COLO668 (cell line): ENCODE results near the gene GRIA1.
A peak's percentile ranks its signal among the peaks of the same experiment; 100 is the strongest.

Experiments used
- DNase-seq: peaks from one replicate; lab custom pipeline; 2025; ENCODE audit not compliant: unreplicated experiment; lab: John Stamatoyannopoulos, UW

The GRIA1 gene

DNA sequence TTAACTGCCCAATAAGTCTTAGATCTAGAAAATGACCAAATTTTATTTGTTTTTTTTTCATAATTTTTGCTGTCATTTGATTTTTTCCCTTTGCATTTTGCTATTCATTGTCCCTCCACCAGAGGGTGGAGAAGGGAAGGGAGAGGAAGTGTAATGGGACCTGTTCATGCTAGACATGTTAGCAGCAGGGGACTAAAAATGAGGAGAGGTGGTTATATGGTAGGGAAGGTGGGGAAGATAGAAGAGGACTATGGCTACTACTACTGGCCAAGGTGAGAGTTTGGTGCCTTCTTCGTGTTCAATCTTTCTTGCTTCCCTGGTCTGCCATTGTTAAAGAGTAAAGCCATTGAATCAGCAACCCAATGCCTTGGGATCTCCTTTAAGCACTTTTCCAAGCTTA lies 6.4 kb downstream of the GRIA1 start:
- DNase-seq, result no peak

DNA sequence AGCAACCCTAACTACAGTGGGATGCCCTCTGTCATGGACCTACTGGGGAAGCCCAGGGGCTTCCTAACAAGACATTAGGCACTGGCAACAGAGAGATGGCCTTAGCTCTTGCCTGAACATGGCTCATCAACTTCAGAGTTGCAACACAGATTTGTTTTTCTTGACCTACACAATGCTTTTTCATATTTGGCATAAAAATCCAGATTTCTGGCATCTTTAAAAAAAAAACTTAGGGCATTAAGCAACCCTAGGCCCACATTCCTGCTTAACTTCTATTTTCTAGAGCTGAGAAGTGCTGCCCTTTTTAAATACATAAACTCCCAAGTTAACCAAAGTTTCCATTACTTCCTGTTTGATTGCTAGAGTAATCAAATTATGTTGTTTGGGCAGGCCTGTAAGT lies 8.0 kb downstream of the GRIA1 start:
- no peak for DNase-seq

DNA sequence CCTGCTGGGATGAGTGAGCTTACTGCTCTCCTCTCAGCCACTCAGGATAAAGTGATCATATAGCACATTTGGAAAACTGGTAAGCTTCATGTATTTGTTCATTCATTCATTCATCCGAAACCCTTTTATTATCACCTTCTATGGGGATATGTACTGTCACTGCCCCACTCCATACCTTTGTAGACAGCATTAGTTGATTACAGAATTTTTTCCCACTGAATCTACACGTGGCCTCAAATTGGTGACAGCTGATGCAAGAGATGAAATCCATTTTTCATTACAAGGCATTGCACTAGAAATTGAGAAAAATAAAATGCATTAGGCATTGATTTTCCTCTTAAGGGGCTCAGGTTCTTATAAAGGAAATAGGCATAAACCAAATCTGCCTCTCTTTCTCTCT lies 9.7 kb downstream of the GRIA1 start:
- no peak for DNase-seq

DNA sequence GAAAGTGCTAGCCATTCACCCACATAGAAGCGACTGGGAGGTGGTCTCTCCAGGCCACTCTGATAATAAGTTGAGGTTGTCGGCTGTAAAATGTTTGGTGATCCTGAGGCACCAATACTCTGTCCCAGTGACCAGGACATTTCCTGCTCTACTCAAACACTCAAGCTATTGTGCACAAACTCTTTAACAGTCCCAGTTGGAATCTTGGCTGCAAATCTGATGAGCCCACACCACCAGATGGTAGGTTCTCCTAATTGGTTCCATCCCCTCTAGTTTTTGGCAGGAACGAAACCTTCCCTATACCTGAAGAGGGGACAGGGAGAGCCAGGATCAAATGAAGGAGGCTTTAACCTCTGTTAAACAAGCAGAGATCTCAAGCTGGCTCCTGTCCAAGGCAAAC lies 14.3 kb downstream of the GRIA1 start:
- peak; percentile 66 for DNase-seq

DNA sequence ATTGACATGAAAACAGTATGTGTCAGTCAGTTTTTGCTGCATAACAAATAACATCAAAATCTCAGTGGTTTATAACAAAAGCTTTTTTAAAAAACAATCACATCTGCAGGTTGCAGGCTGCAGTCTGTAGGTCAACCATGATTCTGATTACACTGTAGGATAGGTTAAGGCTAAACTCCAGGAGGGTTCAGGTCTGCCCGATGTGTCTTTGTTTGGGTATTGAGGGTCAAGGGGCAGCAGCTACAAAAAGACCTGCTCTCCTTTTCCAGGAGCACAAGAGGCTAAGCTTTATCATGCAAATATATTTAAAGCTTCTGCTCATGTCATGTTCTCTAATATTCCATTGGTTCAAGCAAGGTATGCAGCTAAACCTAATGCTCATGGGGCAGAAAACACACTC lies 18.2 kb downstream of the GRIA1 start:
- no peak for DNase-seq

DNA sequence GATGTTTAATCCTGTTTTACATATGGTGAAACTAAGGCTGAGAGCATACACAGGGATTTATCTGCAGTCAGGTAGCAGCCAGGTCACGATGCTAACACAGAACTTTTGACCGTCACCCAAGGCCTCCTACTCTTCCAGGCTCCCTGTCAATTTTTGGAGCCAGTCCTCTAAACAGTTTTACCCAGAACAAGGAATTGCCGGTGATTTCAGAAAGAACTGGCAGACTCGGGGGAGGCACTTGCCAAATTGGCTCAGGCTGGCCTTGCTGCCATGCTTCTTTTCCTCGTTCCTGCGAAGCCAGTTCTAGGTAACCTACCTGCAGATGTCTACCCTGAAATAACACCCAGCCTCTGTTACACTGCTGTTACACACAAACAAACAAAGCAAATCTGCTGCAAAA lies 21.2 kb downstream of the GRIA1 start:
- no peak for DNase-seq

DNA sequence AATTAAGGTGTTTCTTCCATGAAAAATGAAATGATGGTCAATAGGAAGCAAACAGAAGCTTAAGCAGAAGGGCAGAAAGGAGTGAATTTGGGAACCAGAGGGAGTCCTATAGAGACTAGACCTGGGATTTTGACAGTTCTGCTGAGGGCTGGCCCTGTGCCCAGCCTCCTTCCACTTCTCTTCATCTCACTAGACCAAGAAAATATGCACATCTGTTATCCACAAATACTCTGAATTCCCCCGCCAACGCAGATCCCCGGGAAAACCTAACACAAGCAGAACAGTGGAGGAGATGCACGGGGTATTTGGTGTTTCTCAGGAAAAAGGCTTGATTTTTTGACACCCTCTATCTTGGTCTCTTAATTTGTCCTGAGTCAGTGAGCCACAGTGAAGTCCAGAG lies 22.7 kb downstream of the GRIA1 start:
- DNase-seq, result no peak

DNA sequence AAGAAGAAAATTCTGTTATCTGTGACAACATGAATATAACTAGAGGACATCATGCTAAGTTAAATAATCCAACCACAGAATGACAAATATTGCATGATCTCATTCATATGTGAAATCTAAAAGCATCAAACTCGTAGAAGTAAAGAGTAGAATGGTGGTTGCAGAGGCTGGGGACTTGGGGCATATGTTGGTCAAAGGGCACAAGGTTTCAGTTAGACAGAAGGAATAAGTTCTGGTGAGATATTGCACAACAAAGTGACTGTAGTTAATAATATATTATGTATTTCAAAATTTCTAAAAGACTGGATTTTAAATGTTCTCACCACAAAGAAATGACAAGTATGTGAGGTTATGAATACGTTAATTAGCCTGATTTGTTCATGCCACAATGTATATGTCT lies 24.8 kb downstream of the GRIA1 start:
- no peak for DNase-seq

DNA sequence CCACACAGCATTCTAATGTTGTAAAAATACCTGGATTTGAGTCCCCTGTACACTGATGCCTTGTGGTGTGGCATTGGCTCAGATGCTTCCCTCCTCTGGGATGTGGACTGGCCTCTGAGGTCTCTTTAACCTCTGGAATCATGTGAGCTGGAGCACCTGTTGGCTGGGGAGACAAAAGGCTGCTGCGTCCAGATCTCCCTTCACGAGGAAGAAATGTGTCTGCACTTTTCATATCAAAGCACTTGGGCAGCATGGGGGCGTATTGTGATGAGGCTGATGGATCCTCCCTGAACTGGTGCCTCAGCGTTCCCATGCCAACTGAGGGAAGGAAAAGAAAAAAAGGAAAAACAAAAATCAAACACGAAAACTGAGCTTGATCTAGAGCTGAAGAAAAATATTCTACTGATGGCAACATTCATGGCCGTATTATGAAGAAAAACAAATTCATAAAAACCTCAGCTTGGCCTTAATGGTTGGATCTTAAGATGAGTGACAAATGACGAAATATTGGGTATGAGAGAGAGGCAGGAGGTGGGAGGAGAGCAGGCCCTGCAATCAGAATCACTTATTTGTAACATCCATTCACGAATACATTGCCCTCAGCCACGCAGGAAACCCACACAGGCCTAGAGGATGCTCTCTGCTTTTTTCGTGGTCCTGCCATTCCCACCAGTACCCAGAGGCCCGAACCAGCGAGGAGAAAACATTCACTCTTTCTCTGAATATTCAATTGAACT lies 26.2 kb downstream of the GRIA1 start:
- no peak for DNase-seq

DNA sequence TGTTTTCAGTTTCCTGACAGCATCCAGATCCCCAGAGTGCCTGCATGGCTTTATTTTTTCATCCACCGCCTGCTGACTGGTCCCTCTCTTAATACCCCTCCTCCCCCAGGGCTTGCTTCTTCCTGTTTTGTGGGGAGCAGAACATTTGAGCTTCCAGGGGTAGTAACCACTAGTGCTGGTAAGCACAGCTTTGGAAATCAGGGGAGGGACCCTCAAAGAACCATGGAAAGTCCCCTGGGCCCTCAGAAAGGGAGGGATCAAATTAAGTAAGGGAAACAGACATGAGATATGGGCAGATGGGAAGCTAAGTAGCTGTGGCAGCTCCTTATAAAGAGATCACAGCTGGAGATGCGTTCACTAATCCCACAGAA lies 26.8 kb downstream of the GRIA1 start:
- DNase-seq, result no peak

DNA sequence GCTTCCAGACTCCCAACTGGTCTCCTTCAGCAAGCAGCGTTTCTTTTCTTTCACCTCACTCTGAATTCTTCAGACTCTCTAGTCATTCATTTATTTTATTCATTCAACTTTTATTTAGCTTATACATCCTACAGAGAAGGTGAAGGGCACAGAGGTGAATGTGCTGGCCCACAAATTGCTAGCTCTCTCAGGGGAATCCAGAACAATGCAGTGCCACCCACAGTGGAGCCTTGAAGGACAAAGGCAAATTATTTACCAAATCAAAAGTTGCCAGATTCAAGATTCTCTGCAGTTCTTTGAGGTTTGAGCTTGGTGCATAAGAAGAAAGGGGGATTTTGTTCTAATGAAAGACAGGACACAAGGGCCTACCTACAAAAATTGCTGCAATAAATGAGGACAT lies 29.7 kb downstream of the GRIA1 start:
- DNase-seq, result no peak

DNA sequence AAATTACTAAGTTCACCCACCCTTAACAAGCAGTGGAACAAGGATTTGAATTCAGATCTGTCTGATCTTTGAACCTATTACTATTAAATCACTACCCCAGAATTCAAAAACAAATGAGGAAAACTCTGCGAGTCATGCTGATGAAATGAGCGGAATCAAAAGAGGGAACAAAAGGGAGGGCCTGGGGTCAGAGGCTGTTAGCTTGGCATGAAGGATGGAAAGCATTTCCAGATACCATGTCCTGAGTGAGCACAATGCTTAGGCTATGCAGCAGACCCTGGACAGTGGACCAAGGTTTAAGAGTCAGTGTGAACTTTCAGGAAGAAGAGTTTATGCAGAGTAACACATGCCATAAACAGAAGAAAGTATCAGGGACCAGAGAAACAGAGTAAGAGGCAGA lies 30.5 kb downstream of the GRIA1 start:
- DNase-seq, result no peak

DNA sequence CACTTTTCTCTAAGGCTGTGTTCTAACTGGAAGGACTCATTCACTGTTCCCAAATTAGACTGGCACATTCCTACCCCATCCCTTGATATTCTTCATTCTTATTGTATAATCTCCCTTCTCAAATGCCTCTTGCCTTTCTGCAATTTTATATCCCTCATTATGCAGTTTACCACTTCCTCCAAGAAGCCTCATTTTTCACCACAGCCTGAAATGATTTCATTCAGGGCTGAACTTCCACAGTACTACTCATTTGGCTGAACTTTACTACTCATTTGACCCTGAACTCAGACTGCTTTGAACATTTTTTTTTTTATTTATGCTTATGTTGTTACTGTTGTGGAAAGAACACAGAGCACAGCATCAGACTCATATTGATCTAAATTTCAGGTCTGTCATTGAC lies 32.7 kb downstream of the GRIA1 start:
- DNase-seq, result no peak

DNA sequence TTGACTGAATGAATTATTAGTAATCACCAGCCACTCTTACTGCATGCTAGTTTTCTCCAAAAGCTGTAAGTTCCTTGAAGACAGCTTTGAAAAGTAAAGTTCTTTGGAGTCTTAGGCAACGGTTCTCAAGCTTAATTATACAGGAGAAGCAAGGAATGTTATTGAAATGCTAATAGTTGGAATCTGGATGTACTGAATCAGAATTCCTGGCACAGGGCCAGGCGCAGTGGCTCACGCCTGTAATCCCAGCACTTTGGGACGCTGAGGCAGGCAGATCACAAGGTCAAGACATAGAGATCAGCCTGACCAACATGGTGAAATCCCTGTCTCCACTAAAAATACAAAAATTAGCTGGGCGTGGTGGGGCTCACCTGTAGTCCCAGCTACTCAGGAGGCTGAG lies 33.4 kb downstream of the GRIA1 start:
- no peak for DNase-seq

DNA sequence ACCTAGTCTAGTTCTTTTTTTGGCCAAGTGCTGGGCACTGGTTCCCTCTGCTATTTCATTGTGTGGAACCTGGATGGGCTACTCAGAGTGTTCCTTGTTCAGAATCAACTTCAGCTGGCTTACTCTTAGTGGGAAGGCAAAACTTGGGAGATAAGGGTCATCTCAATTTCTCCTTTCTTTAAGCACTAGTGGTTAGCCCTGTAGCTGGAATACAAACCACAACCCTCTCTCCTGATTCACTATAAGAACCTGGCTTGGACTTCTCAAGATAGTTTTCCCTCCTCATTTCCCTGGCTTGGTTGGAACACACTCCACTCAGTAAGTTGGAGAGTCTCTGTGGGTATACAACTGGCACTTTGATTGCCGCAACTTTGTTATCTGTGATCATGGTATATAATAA lies 35.1 kb downstream of the GRIA1 start:
- no peak for DNase-seq

DNA sequence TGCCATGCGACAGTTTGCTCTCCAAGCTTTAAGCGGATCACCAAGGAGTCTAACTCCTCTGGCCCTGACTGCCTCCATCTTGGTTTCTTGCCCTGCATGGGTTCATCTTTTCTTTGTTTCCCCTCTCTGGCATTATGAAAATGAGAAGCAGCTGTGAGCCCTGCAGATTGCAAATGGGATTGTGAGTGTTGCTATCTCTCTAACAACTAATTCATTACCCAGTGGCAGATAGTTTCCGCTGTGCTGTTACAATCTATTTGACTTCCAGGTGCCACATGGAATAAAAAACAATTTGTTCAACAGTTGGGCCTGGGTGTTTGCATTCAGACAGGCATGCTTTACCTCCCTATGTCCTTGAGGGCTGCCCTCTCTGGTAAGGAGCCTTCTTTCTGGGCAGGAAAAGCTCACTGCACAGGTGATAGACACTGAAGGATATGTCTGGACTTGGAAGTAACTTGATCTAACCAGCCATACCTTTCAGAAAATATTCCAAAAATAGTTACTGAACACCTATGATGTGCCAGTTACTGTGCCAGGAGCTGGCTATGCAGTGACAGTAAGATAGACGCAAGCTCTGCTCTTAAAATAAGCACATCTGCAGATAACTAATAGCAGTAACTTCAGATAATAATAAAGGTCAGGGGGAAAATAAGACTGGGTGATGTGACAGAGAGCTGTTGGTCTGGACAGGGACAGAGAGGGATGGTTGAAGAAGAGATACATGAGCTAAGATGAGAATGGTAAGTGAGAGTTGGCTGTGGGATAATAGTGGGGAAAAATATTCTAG lies 40.1 kb downstream of the GRIA1 start:
- no peak for DNase-seq

DNA sequence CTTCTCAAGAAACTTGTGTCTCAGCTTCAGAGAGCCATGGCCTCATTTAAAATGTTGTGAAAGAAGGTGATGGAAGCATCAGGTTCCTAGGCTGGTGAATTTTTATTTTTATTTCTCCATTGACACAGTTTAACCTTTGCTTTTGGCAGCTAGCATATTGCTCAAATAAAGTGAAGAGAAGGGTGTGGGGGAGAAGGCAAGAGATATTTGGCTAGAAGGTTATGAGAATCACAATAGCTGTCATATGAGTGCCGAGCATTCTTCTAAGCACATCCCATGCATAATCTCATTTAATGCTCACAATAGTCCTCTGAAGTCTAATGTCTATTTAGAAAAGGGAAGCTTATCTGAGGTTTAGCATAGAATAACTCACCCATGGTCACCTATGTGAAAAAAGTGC lies 43.1 kb downstream of the GRIA1 start:
- DNase-seq, result no peak

DNA sequence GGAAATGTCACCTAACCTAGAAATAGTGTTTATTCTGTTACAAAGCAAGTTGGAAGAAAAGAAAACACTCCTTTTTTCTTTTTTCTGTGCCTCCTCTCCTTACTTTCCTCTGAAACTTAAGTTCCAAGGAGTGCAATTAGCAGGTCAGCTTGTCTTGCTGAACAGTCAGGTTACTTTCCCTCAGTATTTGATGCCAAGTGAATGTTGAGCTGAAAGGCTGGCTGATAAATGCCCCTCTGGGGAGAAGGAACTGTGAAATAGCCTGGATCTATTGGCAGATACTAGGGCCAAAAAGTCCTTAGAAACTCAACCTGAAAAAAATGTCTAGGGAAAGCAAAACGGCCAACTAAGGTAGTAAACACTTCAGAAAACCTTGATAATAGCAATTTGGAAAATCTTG lies 43.6 kb downstream of the GRIA1 start:
- no peak for DNase-seq

DNA sequence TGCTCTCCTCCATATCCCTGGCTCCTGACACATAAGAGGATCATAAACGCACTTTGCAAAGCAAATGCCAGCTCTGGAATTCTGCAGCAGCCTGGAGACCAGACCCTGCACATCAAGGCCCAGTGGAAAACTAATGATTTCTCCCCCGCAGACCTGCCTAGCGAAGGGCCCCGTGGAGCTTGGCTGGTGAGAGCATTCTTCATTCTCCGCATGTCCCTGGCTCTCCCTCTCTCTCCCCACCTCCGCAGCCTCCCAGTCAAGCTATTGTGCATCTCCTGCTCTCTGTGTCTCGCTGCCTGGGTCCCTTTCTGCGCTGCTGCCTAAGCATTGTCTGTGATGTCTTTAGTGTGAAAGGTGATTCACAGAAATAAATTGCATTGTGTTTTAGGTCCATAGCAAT lies 46.7 kb downstream of the GRIA1 start:
- DNase-seq, result no peak

DNA sequence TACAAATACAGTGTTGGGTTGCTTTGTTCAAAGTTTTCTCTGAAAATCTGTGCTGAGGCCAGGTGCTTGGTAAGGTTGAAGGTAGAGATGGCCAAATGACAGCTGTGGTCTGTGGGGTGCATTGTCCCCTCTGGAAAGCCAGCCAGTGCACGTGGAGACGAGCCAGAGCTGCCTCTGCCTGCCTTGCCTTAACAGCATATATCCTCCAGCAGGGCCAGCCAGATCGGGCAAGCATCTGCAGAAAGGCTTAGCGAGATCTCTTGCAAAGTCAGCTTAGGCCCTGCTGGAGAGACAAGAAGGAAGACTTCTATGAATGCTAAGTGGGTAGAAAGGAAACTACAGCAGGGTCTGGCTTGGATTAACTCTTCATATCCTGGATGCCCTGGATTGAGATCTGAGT lies 49.5 kb downstream of the GRIA1 start:
- DNase-seq, result no peak

DNA sequence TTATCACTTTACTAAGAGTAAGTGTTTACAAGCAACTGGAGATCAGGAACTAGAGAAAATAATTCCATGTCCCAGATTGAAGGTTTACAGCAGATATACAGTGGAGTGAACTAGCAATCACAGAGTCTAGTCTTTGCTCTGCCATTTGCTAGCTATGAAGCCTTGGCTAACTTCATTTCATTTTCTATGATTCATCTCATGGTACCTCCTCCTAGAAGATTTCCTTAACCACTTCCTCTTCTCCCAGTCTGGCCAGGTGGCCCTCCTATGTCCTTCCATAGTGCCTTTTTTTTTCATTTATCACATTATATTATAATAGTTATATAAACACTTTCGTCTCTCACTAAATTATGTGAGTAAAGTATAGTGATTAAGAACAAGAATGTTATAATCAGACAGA lies 52.1 kb downstream of the GRIA1 start:
- DNase-seq, result no peak

DNA sequence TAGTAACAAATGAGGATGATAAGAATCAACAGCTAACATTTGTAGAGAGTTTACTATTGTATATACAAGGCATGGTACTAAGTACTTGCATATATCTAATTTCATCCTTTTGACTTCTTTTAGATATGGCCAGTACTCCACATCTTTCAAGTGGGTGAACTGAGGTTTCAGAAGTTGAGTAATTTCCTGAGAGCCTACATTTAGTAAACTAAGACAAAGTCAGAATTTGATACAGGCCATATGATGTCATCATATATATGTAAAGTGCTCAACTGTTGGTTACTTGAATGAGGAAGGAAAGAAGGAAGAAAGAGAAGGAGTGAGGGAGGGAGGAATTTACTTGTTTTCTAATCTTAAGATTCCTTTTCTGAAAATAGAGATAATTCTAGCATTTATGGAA lies 52.8 kb downstream of the GRIA1 start:
- DNase-seq, result no peak

DNA sequence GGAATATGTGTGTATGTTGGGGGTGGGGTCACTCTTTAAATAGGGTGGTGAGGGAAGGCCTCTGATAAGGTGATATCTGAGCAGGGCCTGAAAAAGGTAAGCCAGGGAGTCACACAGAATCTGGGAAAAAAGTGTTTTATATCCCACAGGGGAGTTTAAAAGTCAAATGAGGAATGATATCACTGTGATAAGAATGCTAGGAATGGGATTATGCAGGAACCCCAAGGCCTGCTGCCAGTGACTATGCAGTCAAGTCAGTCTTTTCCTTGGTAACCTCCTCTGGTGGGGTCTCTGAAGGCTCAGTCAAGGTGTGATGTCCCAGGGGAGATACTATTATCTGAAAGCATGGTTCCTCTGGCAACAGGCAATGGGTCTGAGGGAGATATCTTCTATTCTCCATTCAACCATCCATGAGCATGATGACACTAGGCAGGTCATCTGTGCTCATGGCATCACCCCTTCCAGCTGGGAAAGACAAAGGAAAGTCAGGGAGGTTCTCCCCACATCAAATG lies 53.5 kb downstream of the GRIA1 start:
- no peak for DNase-seq
